IMR-90 (cell line): ENCODE results near the gene CTAGE1. TPM values are rescaled to one million over a fixed set of nuclear protein-coding genes. Genes with fewer than 3 reads are reported as not detected.

ENCODE experiments used
- ATAC-seq: fragments of 200-7000 bp; cut with Tn5 transposase; 2 replicates; pipeline ENCODE4 v1.9.1; 2020; ENCODE audit warnings: low read depth, mild to moderate bottlenecking, moderate library complexity
- BruUV-seq: library from RNA; stranded (reverse); fragments of 400-500 nt; replicated peaks from 2 replicates; lab custom pipeline; 2021; lab: Mats Ljungman, UMichigan
- CTCF ChIA-PET: fragments of 300-600 bp; formaldehyde crosslinking; extraction: SDS; loops from one replicate; lab custom pipeline; 2021; ENCODE audit warnings: antibody characterized with exemption; lab: Yijun Ruan, JAX
- POLR2A ChIA-PET: fragments of 300-600 bp; sonication (Branson Sonifier 250); formaldehyde crosslinking; loops from one replicate; lab custom pipeline; 2022; ENCODE audit warnings: antibody characterized with exemption; ENCODE audit not compliant: unreplicated experiment; lab: Charles Lee
- DNase-seq: peaks from one replicate; pipeline ENCODE4 v3.0.0; 2013
- H2AFZ ChIP-seq: replicated peaks from 2 replicates; pipeline ENCODE3; 2013; ENCODE audit warnings: low read length, mild to moderate bottlenecking; ENCODE audit not compliant: poor library complexity
- H2AK5ac ChIP-seq: 2 replicates; pipeline ENCODE4 v1.6.1; 2013; ENCODE audit warnings: low read depth, low read length, inconsistent platforms
- H2AK9ac ChIP-seq: replicated peaks from 2 replicates; pipeline ENCODE3; 2013; ENCODE audit warnings: mild to moderate bottlenecking, low read depth, low read length, moderate library complexity; ENCODE audit not compliant: poor library complexity
- H2BK120ac ChIP-seq: 2 replicates; pipeline ENCODE4 v1.6.1; 2013; ENCODE audit warnings: low read depth, low read length, inconsistent platforms
- H2BK15ac ChIP-seq: 3 replicates; pipeline ENCODE4 v1.6.1; 2013; ENCODE audit warnings: low read depth, low read length, inconsistent platforms
- H2BK20ac ChIP-seq: 2 replicates; pipeline ENCODE4 v1.6.1; 2013; ENCODE audit warnings: low read depth, mild to moderate bottlenecking, inconsistent platforms, low read length, moderate library complexity
- H2BK5ac ChIP-seq: 2 replicates; pipeline ENCODE4 v1.6.1; 2013; ENCODE audit warnings: mild to moderate bottlenecking, low read depth, low read length, inconsistent platforms; ENCODE audit not compliant: poor library complexity, severe bottlenecking
- H3K14ac ChIP-seq: replicated peaks from 2 replicates; pipeline ENCODE4 v1.6.1; 2013; ENCODE audit warnings: low read depth, low read length, inconsistent platforms
- H3K18ac ChIP-seq: 2 replicates; pipeline ENCODE4 v1.6.1; 2013; ENCODE audit warnings: low read depth, low read length, control low read depth
- H3K23ac ChIP-seq: 2 replicates; pipeline ENCODE4 v1.6.1; 2013; ENCODE audit warnings: low read depth, low read length, inconsistent platforms
- H3K27ac ChIP-seq: 2 replicates; pipeline ENCODE4 v1.5.1; 2013; ENCODE audit warnings: mild to moderate bottlenecking, control low read depth, low read length; ENCODE audit not compliant: insufficient read depth
- H3K27me3 ChIP-seq: 2 replicates; pipeline ENCODE4 v1.6.1; 2013; ENCODE audit warnings: low read length; ENCODE audit not compliant: control insufficient read depth, insufficient read depth
- H3K36me3 ChIP-seq: 2 replicates; pipeline ENCODE4 v1.6.1; 2013; ENCODE audit warnings: low read length, mixed read lengths; ENCODE audit not compliant: control insufficient read depth, insufficient read depth
- H3K4ac ChIP-seq: 2 replicates; pipeline ENCODE4 v1.6.1; 2013; ENCODE audit warnings: low read depth, low read length, inconsistent platforms
- H3K4me1 ChIP-seq: 2 replicates; pipeline ENCODE4 v1.6.1; 2013; ENCODE audit warnings: low read length, mixed read lengths; ENCODE audit not compliant: control insufficient read depth, insufficient read depth
- H3K4me2 ChIP-seq: 2 replicates; pipeline ENCODE4 v1.6.1; 2013; ENCODE audit warnings: low read depth, mild to moderate bottlenecking, control low read depth, low read length, moderate library complexity
- H3K4me3 ChIP-seq: 2 replicates; pipeline ENCODE4 v1.5.1; 2013; ENCODE audit warnings: low read depth, mild to moderate bottlenecking, control low read depth, low read length, moderate library complexity; ENCODE audit not compliant: insufficient read depth
- H3K56ac ChIP-seq: 2 replicates; pipeline ENCODE4 v1.6.1; 2013; ENCODE audit warnings: low read length, inconsistent platforms; ENCODE audit not compliant: insufficient read depth; ENCODE audit errors: extremely low read depth
- H3K79me1 ChIP-seq, 2 experiments: 2 replicates each; pipeline ENCODE4 v1.6.1; 2013; ENCODE audit warnings: low read length in 2 of 2, inconsistent platforms in 1 of 2, low read depth in 1 of 2
- H3K9ac ChIP-seq: 2 replicates; pipeline ENCODE4 v1.6.1; 2013; ENCODE audit warnings: low read depth, low read length, control low read depth
- H3K9me1 ChIP-seq: 2 replicates; pipeline ENCODE4 v1.6.1; 2013; ENCODE audit warnings: low read length, inconsistent platforms; ENCODE audit not compliant: insufficient read depth
- H3K9me3 ChIP-seq: 2 replicates; pipeline ENCODE4 v1.6.1; 2013; ENCODE audit warnings: low read length; ENCODE audit not compliant: control insufficient read depth, insufficient read depth
- H4K20me1 ChIP-seq: 2 replicates; pipeline ENCODE4 v1.6.1; 2013; ENCODE audit warnings: low read length, inconsistent platforms; ENCODE audit not compliant: insufficient read depth
- H4K5ac ChIP-seq: 2 replicates; pipeline ENCODE4 v1.6.1; 2013; ENCODE audit warnings: mild to moderate bottlenecking, low read depth, low read length, control low read depth
- H4K8ac ChIP-seq, 2 experiments: 2 replicates each; pipeline ENCODE4 v1.6.1; 2013; ENCODE audit warnings: low read depth in 2 of 2, low read length in 2 of 2, control low read depth in 1 of 2, inconsistent platforms in 1 of 2
- H4K91ac ChIP-seq: 2 replicates; pipeline ENCODE4 v1.6.1; 2013; ENCODE audit warnings: low read depth, low read length, inconsistent platforms; ENCODE audit not compliant: insufficient read depth
- MAFK ChIP-seq: IDR thresholded peaks from 2 replicates; pipeline ENCODE4 v1.6.1; 2012; ENCODE audit warnings: low read depth, low read length, improper control_type of control experiment
- MXI1 ChIP-seq: IDR thresholded peaks from 2 replicates; pipeline ENCODE4 v1.6.1; 2012; ENCODE audit warnings: low read depth, mild to moderate bottlenecking, low read length, moderate library complexity, borderline replicate concordance
- NFE2L2 ChIP-seq: fragments of 150-350 bp; IDR thresholded peaks from 2 replicates; pipeline ENCODE4 v1.6.1; 2016; ENCODE audit warnings: low read depth, mild to moderate bottlenecking, low read length
- WGBS, 2 experiments: methylation state at CpG; one replicate each; pipeline versions ENCODE4 v1.1.5 to v1.1.7; 2013; ENCODE audit warnings: missing lambda C conversion rate in 2 of 2; ENCODE audit not compliant: insufficient read length in 1 of 2; ENCODE audit errors: extremely low coverage in 2 of 2; 5-methylcytosine and 5-hydroxymethylcytosine counted together
- dilution Hi-C: fragments of 300-500 bp; cut with HindIII; formaldehyde crosslinking; loops from one replicate; pipeline ENCODE4 v1.14.3; 2018; ENCODE audit warnings: low sequenced_read_pairs; ENCODE audit not compliant: unreplicated experiment
- in situ Hi-C: fragments of 300-500 bp; cut with MboI; formaldehyde crosslinking; loops from 3 replicates; pipeline ENCODE4 v1.14.3; 2019; ENCODE audit warnings: low sequenced_read_pairs, inconsistent platforms, mixed read lengths
- intact Hi-C: fragments of 100-400 bp; cut with micrococcal nuclease; formaldehyde crosslinking; loops from 2 replicates; pipeline ENCODE4 v1.10.0; 2022
- polyA plus RNA-seq, 3 experiments: library from polyadenylated mRNA; depleted of rRNA; stranded (reverse); fragments of >200 nt; gene quantifications; 2 replicates each; pipeline ENCODE4 v1.2.3, GENCODE V29; 2012; ENCODE audit warnings: low replicate concordance in 1 of 3
- total RNA-seq: library from RNA; depleted of rRNA; stranded (reverse); fragments of >200 nt; gene quantifications from 2 replicates; pipeline ENCODE4 v1.2.3, GENCODE V29; 2012

The CTAGE1 gene
- total and polyA plus RNA-seq, 2 of the 4 experiments (the other 2 are of a cell fraction): 0.09 TPM; not detected in 1

GRCh38 chr18:22377769-22378168, 39.9 kb downstream of the CTAGE1 start:
- intact Hi-C loops (loop anchor here (5.0 to 10.0 kb wide), 2 partner anchors 63 to 185 kb away; no protein-coding TSS in a partner anchor), in situ Hi-C loops (no loop called here)
- no TSS peak for BruUV-seq

More at GRCh38 chr18:22377769-22378168, 39.9 kb downstream of the CTAGE1 start:
- no peak overlapping the region for H3K14ac ChIP-seq
- no peak overlapping the region for H3K18ac ChIP-seq
- H2BK20ac ChIP-seq: no peak overlapping the region
- no peak overlapping the region for H3K4me3 ChIP-seq
- no peak overlapping the region for H3K23ac ChIP-seq
- H2AFZ ChIP-seq: no peak overlapping the region
- H4K20me1 ChIP-seq: no peaks in the 10 kb centered on the region
- 0 out of 2 replicates have a peak, but pooled peaks cover 2% of the 10 kb centered on the region for H3K9me3 ChIP-seq
- no peak overlapping the region for H2AK5ac ChIP-seq
- no peaks in the 10 kb centered on the region for H3K36me3 ChIP-seq
- no peaks in the 10 kb centered on the region for H3K9me1 ChIP-seq
- no peak overlapping the region for H2AK9ac ChIP-seq
- ATAC-seq (no peak), DNase-seq (no peak)
- no peak overlapping the region for H3K4ac ChIP-seq
- H3K27me3 ChIP-seq: peaks cover 4% of the 10 kb centered on the region
- no peak overlapping the region for H2BK15ac ChIP-seq
- peak; percentile 76 for TF ChIP-seq MAFK
- peak; percentile 82 for TF ChIP-seq NFE2L2
- no peak for TF ChIP-seq MXI1
- H3K4me2 ChIP-seq: no peak overlapping the region
- H2BK120ac ChIP-seq: no peak overlapping the region
- POLR2A ChIA-PET: interaction anchor here (0.6 kb wide), 1 partner anchor 34 kb away, joined by 6 read pairs; no protein-coding TSS in a partner anchor
- dilution Hi-C loops: no loop called here
- H3K79me1 ChIP-seq: no peaks in the 10 kb centered on the region
- no peak overlapping the region for H3K27ac ChIP-seq
- no peak overlapping the region for H4K91ac ChIP-seq
- no peak overlapping the region for H3K56ac ChIP-seq
- H4K8ac ChIP-seq: no peak overlapping the region
- CTCF ChIA-PET: interaction anchor here (0.7 kb wide), 1 partner anchor 47 kb away, joined by 8 read pairs; no protein-coding TSS in a partner anchor
- no peak overlapping the region for H2BK5ac ChIP-seq
- H4K5ac ChIP-seq: no peak overlapping the region
- H3K4me1 ChIP-seq: no peaks in the 10 kb centered on the region
- WGBS, 2 experiments: no CpG with 5 or more reads among the region's 1 CpG
- H3K9ac ChIP-seq: no peak overlapping the region
